ENCODE data around the gene TLR10. TPM values are rescaled to one million over a fixed set of nuclear protein-coding genes. Genes with fewer than 3 reads are reported as not detected.
"Not testable (repeated sequence)": the region's sequence is repeated elsewhere in the genome, so short reads cannot be mapped to it uniquely, and the experiment has no call there.

Gene TLR10
- total and polyA plus RNA-seq, 10 donors: 29.6 to 81.4 (median 50.9) TPM

DNA sequence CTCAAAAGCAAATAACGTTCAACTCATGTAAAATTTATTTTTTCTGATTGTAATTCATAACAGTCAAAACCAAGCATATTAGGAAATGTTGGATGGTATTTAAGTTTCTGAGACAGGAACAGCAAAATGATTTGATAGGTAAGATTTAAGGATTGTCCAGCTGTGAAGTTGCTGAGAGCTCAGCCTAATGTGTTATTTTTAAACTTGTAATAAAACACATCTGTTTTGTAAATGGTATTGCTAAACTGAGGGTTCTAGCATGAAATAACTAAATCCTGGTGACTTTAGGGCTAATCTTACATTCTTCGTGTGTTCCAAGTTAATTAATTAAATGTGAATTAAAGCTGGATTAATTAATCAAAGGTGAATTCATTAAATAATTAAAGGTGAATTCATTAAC, 13.3 kb downstream of the TLR10 start:
- H3K27me3 ChIP-seq (replicated peaks in 1 of 7): no peaks in the 10 kb centered on the region
- H3K9me3 ChIP-seq: peaks cover 0 to 19% (median 1%) of the 10 kb centered on the region in 8 donors
- no peak for DNase-seq
- H3K4me1 ChIP-seq: peaks cover 0 to 43% (median 12%) of the 10 kb centered on the region in 6 donors
- peaks cover 0 to 11% (median 0%) of the 10 kb centered on the region in 6 donors for H3K36me3 ChIP-seq
- peak overlapping the region in 6 of 8 donors; percentile 27 to 76 (median 65) for H3K27ac ChIP-seq
- TF ChIP-seq CTCF (IDR thresholded peaks at IDR 0.05 in 8 of 11, conservative IDR thresholded peaks at IDR 0.05 in 3 of 11) (no peak), POLR2AphosphoS5 (IDR thresholded peaks at IDR 0.05) (no peak), POLR2A (IDR thresholded peaks at IDR 0.05) (no peak)
- H3K4me3 ChIP-seq: no peak overlapping the region
- WGBS, 5 donors: 34 to 63% (median 57%) methylated on average over 2 of the region's 2 CpGs
- intact Hi-C loops (cut with DNase I; ENCODE audit: low total_unique reads): no loop called here

DNA sequence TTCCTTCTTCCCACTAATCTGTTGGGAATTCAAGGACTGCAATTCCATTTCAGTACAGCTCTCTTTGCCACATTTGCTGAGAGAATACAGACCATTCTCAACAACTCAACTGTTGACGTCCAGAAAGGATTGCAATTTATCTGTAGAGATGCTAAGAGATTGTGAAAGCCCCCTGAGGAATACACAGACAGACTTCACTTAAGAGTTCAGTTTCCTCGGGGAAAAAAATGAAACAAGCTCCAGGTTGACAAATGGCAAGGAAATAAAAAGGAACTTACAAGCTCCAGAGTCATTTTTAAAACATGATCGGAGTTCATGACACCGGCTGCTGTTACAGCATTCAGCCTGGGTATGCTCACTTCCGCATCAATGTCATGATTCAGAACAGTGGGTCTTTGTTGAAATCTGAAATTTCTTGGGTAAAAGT, 13.8 kb downstream of the TLR10 start:
- peak overlapping the region in 7 of 8 donors; percentile 4 to 76 (median 61) for H3K27ac ChIP-seq
- intact Hi-C loops (cut with DNase I; ENCODE audit: low total_unique reads): no loop called here
- H3K9me3 ChIP-seq: peaks cover 0 to 15% (median 0%) of the 10 kb centered on the region in 8 donors
- no peak overlapping the region for H3K4me3 ChIP-seq
- H3K27me3 ChIP-seq (replicated peaks in 1 of 7): no peaks in the 10 kb centered on the region
- 38 to 52% (median 39%) methylated on average over 5 of the region's 5 CpGs for WGBS, 5 donors
- H3K4me1 ChIP-seq: peaks cover 0 to 43% (median 16%) of the 10 kb centered on the region in 6 donors
- DNase-seq: no peak
- H3K36me3 ChIP-seq: peaks cover 0 to 6% (median 0%) of the 10 kb centered on the region in 6 donors
- no peak for TF ChIP-seq POLR2A (IDR thresholded peaks at IDR 0.05)
- no peak for TF ChIP-seq POLR2AphosphoS5 (IDR thresholded peaks at IDR 0.05)
- no peak for TF ChIP-seq CTCF (IDR thresholded peaks at IDR 0.05 in 8 of 11, conservative IDR thresholded peaks at IDR 0.05 in 3 of 11)

DNA sequence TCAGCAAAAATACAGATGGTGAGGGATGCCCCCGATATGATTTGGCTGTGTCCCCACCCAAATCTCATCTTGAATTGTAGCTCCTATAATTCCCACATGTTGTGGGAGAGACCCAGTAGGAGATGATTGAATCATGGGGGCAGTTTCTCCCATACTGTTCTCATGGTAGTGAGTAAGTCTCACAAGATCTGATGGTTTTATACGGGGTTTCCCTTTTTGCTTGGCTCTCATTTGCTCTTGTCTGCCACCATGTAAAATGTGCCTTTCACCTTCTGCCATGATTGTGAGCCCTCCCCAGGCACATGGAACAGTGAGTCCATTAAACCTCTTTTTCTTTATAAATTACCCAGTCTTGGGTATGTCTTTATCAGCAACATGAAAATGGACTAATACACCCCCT, 15.8 kb downstream of the TLR10 start:
- peaks cover 0 to 12% (median 0%) of the 10 kb centered on the region in 8 donors for H3K9me3 ChIP-seq
- WGBS, 5 donors: 98 to 100% (median 98%) methylated on average over 2 of the region's 2 CpGs
- intact Hi-C loops (cut with DNase I; ENCODE audit: low total_unique reads); DNase-seq; H3K4me3 ChIP-seq; H3K27me3 ChIP-seq (replicated peaks in 1 of 7); H3K36me3 ChIP-seq; H3K27ac ChIP-seq: not testable (repeated sequence)
- H3K4me1 ChIP-seq: peaks cover 4 to 60% (median 33%) of the 10 kb centered on the region in 6 donors

DNA sequence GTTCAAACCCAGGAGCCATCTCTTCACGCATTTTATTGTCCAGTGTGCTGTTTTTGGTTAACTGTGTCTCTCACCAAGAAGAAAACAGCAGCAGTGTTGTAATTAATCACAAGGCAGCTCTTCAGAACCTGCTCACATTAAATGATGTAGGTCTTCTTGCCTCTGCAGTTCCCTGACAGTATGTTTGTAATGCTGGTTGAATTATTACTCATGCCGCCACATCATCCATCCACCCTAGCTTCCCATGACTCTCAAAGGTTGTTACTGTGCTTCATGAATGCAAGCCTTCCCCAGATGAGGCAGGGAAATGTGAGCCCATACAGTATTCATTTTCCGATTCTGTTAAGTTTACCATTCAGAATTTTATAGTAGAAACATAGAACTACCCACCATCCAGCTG, 17.4 kb downstream of the TLR10 start:
- Histone ChIP-seq H3K27me3 (replicated peaks in 1 of 7) (no peaks in the 10 kb centered on the region), H3K9me3 (peaks cover 0 to 12% (median 0%) of the 10 kb centered on the region in 8 donors), H3K4me3 (no peak overlapping the region), H3K27ac (no peak overlapping the region), H3K4me1 (peaks cover 6 to 74% (median 42%) of the 10 kb centered on the region in 6 donors), H3K36me3 (no peaks in the 10 kb centered on the region)
- no peak for DNase-seq
- intact Hi-C loops (cut with DNase I; ENCODE audit: low total_unique reads): no loop called here
- TF ChIP-seq POLR2AphosphoS5 (IDR thresholded peaks at IDR 0.05): no peak
- no peak for TF ChIP-seq CTCF (IDR thresholded peaks at IDR 0.05 in 8 of 11, conservative IDR thresholded peaks at IDR 0.05 in 3 of 11)
- no peak for TF ChIP-seq POLR2A (IDR thresholded peaks at IDR 0.05)
- WGBS, 5 donors: 93 to 99% (median 95%) methylated on average over 3 of the region's 3 CpGs
